A549 (cell line): ENCODE results near the gene GJD3. TPM values are rescaled to one million over a fixed set of nuclear protein-coding genes. Genes with fewer than 3 reads are reported as not detected.

Experiments used
- ATAC-seq, 2 experiments: fragments of 200-7000 bp in 1 of 2; fragments of >200 bp in 1 of 2; cut with Nextera tagmentation in 1 of 2; cut with Tn5 transposase in 1 of 2; 3 replicates each; pipeline versions ENCODE4 v1.8.0 to v1.9.1; 2018 to 2020; ENCODE audit warnings: mild to moderate bottlenecking in 1 of 2, moderate library complexity in 1 of 2
- CTCF ChIA-PET: fragments of 300-600 bp; sonication (Branson Sonifier 250); formaldehyde crosslinking; extraction: SDS; loops from one replicate; lab custom pipeline; 2021; ENCODE audit warnings: antibody characterized with exemption, inconsistent platforms; lab: Yijun Ruan, JAX
- POLR2A ChIA-PET: fragments of 350-600 bp; formaldehyde crosslinking; extraction: SDS; loops from one replicate; lab custom pipeline; 2021; ENCODE audit warnings: antibody characterized with exemption, inconsistent platforms; lab: Yijun Ruan, JAX
- DNase-seq, 2 experiments: peaks; one replicate each; pipeline versions ENCODE4 v3.0.0 to v3.0.0-alpha.2; 2011 to 2016; ENCODE audit warnings: low read depth in 1 of 2, low spot score in 1 of 2
- FAIRE-seq: peaks from 2 replicates; lab custom pipeline; 2011; peaks lifted over from hg19 to GRCh38; lab: Jason Lieb, UNC
- H3K27ac ChIP-seq, 2 experiments: fragments of >200 bp; sonication (Bioruptor Twin); formaldehyde crosslinking; 3 replicates each; pipeline ENCODE4 v1.5.1; 2016 to 2017
- H3K4me1 ChIP-seq: fragments of >200 bp; sonication (Bioruptor Twin); formaldehyde crosslinking; 3 replicates; pipeline ENCODE4 v1.6.1; 2016
- H3K4me2 ChIP-seq: fragments of >200 bp; sonication (Bioruptor Twin); formaldehyde crosslinking; 3 replicates; pipeline ENCODE4 v1.6.1; 2016
- H3K4me3 ChIP-seq: fragments of >200 bp; sonication (Bioruptor Twin); formaldehyde crosslinking; 3 replicates; pipeline ENCODE4 v1.5.1; 2016
- H3K9me3 ChIP-seq: fragments of >200 bp; sonication (Bioruptor Twin); formaldehyde crosslinking; 3 replicates; pipeline ENCODE4 v1.6.1; 2016
- ATOH8 ChIP-seq: fragments of 250-450 bp; sonication (Bioruptor Pico); IDR thresholded peaks from 2 replicates; pipeline ENCODE4 v1.5.0; 2020; ENCODE audit warnings: low read depth, mild to moderate bottlenecking, moderate library complexity
- CHD4 ChIP-seq: fragments of 200-600 bp; sonication (generic); IDR thresholded peaks from 2 replicates; pipeline ENCODE4 v1.6.1; 2016; ENCODE audit warnings: antibody characterized with exemption, mild to moderate bottlenecking, borderline replicate concordance
- CTCF ChIP-seq: fragments of >200 bp; sonication (Bioruptor Twin); formaldehyde crosslinking; IDR thresholded peaks from 3 replicates; pipeline ENCODE4 v1.5.1; 2016
- EHMT2 ChIP-seq: fragments of 200-600 bp; sonication (generic); IDR thresholded peaks from 2 replicates; pipeline ENCODE4 v1.6.1; 2016; ENCODE audit warnings: antibody characterized with exemption, low read depth, mild to moderate bottlenecking, moderate library complexity
- HDAC2 ChIP-seq: fragments of 200-600 bp; sonication (generic); IDR thresholded peaks from 2 replicates; pipeline ENCODE4 v1.6.1; 2016
- HES2 ChIP-seq: fragments of >200 bp; sonication (Bioruptor Twin); formaldehyde crosslinking; IDR thresholded peaks from 2 replicates; pipeline ENCODE4 v1.6.1; 2016
- HEYL ChIP-seq: fragments of 250-450 bp; sonication (Bioruptor Pico); IDR thresholded peaks from 2 replicates; pipeline ENCODE4 v1.8.0; 2021; ENCODE audit warnings: mild to moderate bottlenecking, moderate library complexity
- HOXA7 ChIP-seq: fragments of 250-450 bp; sonication (Bioruptor Pico); IDR thresholded peaks from 2 replicates; pipeline ENCODE4 v1.5.0; 2020; ENCODE audit warnings: mild to moderate bottlenecking, moderate library complexity
- HOXB5 ChIP-seq: fragments of 250-450 bp; sonication (Bioruptor Pico); IDR thresholded peaks from 2 replicates; pipeline ENCODE4 v1.5.0; 2020; ENCODE audit warnings: mild to moderate bottlenecking, moderate library complexity
- JUN ChIP-seq, 2 experiments: fragments of >200 bp; sonication (Bioruptor Twin); formaldehyde crosslinking; IDR thresholded peaks; 2 replicates in 1 of 2; 3 replicates in 1 of 2; pipeline ENCODE4 v1.6.1; 2016 to 2017
- JUNB ChIP-seq: fragments of >200 bp; sonication (Bioruptor Twin); formaldehyde crosslinking; IDR thresholded peaks from 2 replicates; pipeline ENCODE4 v1.6.1; 2016
- KDM1A ChIP-seq: fragments of 200-600 bp; sonication (generic); IDR thresholded peaks from 2 replicates; pipeline ENCODE4 v1.6.1; 2016; ENCODE audit warnings: low read depth, mild to moderate bottlenecking
- MAFK ChIP-seq: fragments of 450-650 bp; IDR thresholded peaks from 2 replicates; pipeline ENCODE4 v1.6.1; 2014; ENCODE audit not compliant: partially characterized antibody
- MYC ChIP-seq: IDR thresholded peaks from 2 replicates; pipeline ENCODE4 v1.6.1; 2012; ENCODE audit warnings: mild to moderate bottlenecking, inconsistent platforms, low read length, improper control_type of control experiment, borderline replicate concordance
- POLR2A ChIP-seq: IDR thresholded peaks from 2 replicates; pipeline ENCODE4 v1.6.1; 2012; ENCODE audit warnings: mild to moderate bottlenecking, low read length
- RARB ChIP-seq: fragments of 250-450 bp; sonication (Bioruptor Pico); IDR thresholded peaks from 2 replicates; pipeline ENCODE4 v1.8.0; 2021; ENCODE audit warnings: mild to moderate bottlenecking, moderate library complexity
- RNF2 ChIP-seq: fragments of 200-600 bp; sonication (generic); IDR thresholded peaks from 2 replicates; pipeline ENCODE4 v1.6.1; 2016; ENCODE audit warnings: low read depth, mild to moderate bottlenecking, antibody characterized with exemption, moderate library complexity, borderline replicate concordance
- SREBF2 ChIP-seq: fragments of 450-650 bp; IDR thresholded peaks from 2 replicates; pipeline ENCODE4 v1.6.1; 2014; ENCODE audit warnings: mild to moderate bottlenecking, moderate library complexity
- TP53 ChIP-seq: fragments of 250-450 bp; sonication (Bioruptor Pico); IDR thresholded peaks from 2 replicates; pipeline ENCODE4 v1.5.0; 2021; ENCODE audit warnings: mild to moderate bottlenecking, moderate library complexity
- ZC3H11A ChIP-seq: fragments of 450-650 bp; IDR thresholded peaks from 2 replicates; pipeline ENCODE4 v1.6.1; 2014; ENCODE audit warnings: antibody characterized with exemption, mild to moderate bottlenecking
- ZFP36 ChIP-seq: fragments of 450-650 bp; IDR thresholded peaks from 2 replicates; pipeline ENCODE4 v1.6.1; 2014; ENCODE audit warnings: borderline replicate concordance; ENCODE audit not compliant: partially characterized antibody
- ZSCAN20 ChIP-seq: fragments of 250-450 bp; sonication (Bioruptor Pico); IDR thresholded peaks from 2 replicates; pipeline ENCODE4 v1.8.0; 2022; ENCODE audit warnings: mild to moderate bottlenecking, moderate library complexity
- WGBS: methylation state at CpG from one replicate; pipeline ENCODE4 v1.1.6; 2017; ENCODE audit errors: missing lambda C conversion rate; 5-methylcytosine and 5-hydroxymethylcytosine counted together
- polyA plus RNA-seq, 4 experiments: library from polyadenylated mRNA; depleted of rRNA in 3 of 4; stranded (reverse); fragments of >200 nt; fragmentation: RNase III in 1 of 4; extraction: RNeasy Plus Mini Kit Qiagen cat#74134 plus additional on column Dnase treatment in 1 of 4; gene quantifications; 2 replicates in 3 of 4; 3 replicates in 1 of 4; pipeline ENCODE4 v1.2.3, GENCODE V29; 2011 to 2017

The GJD3 gene
- polyA plus RNA-seq, 2 of the 4 experiments (the other 2 are of a cell fraction) = 0.09 to 0.40 TPM

- H3K27ac ChIP-seq = no peak overlapping the region
- CTCF ChIA-PET = interaction anchor here (0.8 to 15.1 kb wide), 10 partner anchors 8 to 207 kb away, joined by 3 to 284 read pairs (median 4); partner anchors contain the start of genes GJD3 and TOP2A
- WGBS = 93% methylated on average over 3 of the region's 3 CpGs
- DNase-seq (no peak), ATAC-seq (no peak), FAIRE-seq (no peak)
- H3K9me3 ChIP-seq = no peaks in the 10 kb centered on the region
- POLR2A ChIA-PET = no interaction called here
- no peak overlapping the region for H3K4me3 ChIP-seq
- H3K4me1 ChIP-seq = peaks cover 8% of the 10 kb centered on the region; the same call in 1 of the 3 replicates
- TF ChIP-seq RNF2 (no peak), SREBF2 (no peak), HOXB5 (no peak), MAFK (peak; percentile 54)
- no peak overlapping the region for H3K4me2 ChIP-seq
These were observed 42.9 kb upstream of the GJD3 start for GRCh38 chr17:40407460-40407859.

GRCh38 chr17:40404003-40404402 is 39.5 kb upstream of the GJD3 start:
- no peak for FAIRE-seq
- Histone ChIP-seq H3K4me3 (no peak overlapping the region), H3K27ac (no peak overlapping the region), H3K4me1 (peaks cover 12% of the 10 kb centered on the region; the same call in 1 of the 3 replicates), H3K4me2 (no peak overlapping the region), H3K9me3 (no peaks in the 10 kb centered on the region)
- ChIA-PET CTCF (interaction anchor here (1.1 to 2.8 kb wide), 3 partner anchors 11 to 157 kb away, joined by 3 to 10 read pairs (median 9); partner anchors contain the start of gene TOP2A), POLR2A (no interaction called here)
- 84% methylated on average over 3 of the region's 3 CpGs for WGBS
- TF ChIP-seq HDAC2 = no peak
- TF ChIP-seq JUN (IDR thresholded peaks at IDR 0.05) = no peak
- no peak for TF ChIP-seq TP53 (CRISPR knock-in tag)
- TF ChIP-seq JUNB = no peak
- TF ChIP-seq CTCF = no peak
- TF ChIP-seq RARB = no peak
- no peak for TF ChIP-seq ATOH8 (CRISPR knock-in tag)
- TF ChIP-seq EHMT2 = no peak
- TF ChIP-seq HES2 = no peak
- TF ChIP-seq ZFP36 = no peak
- no peak for TF ChIP-seq HOXA7 (CRISPR knock-in tag)
- no peak for TF ChIP-seq KDM1A
- TF ChIP-seq MYC = no peak
- TF ChIP-seq CHD4 = no peak
- no peak for TF ChIP-seq POLR2A
- TF ChIP-seq ZC3H11A = no peak
- no peak for DNase-seq
- no peak for ATAC-seq

- TF ChIP-seq HEYL (CRISPR knock-in tag) (no peak), ZSCAN20 (CRISPR knock-in tag) (no peak)
- TF ChIP-seq, all 56 proteins: peak for 0
- no peak for DNase-seq
- WGBS = 97% methylated on average over 1 of the region's 1 CpG
- H3K4me3 ChIP-seq = no peak overlapping the region
- no peak for ATAC-seq
- no peak for FAIRE-seq
- peak overlapping the region in 1 of 2 experiments; percentile 0; a peak in 1 of 6 replicates for H3K27ac ChIP-seq
- no peaks in the 10 kb centered on the region for H3K9me3 ChIP-seq
- peaks cover 12% of the 10 kb centered on the region; the same call in 1 of the 3 replicates for H3K4me1 ChIP-seq
- ChIA-PET POLR2A (no interaction called here), CTCF (interaction anchor here (0.9 to 6.8 kb wide), 9 partner anchors 9 to 158 kb away, joined by 3 to 113 read pairs (median 7); partner anchors contain the start of gene TOP2A)
- no peak overlapping the region for H3K4me2 ChIP-seq
These were observed 38.1 kb upstream of the GJD3 start for GRCh38 chr17:40402668-40403067.
